GM13977 (cell line): ENCODE data around the gene ZNF112.

Experiments
- DNase-seq: peaks from one replicate; pipeline ENCODE4 v3.0.0; 2012; ENCODE audit warnings: low spot score
- CTCF ChIP-seq: IDR thresholded peaks from 2 replicates; pipeline ENCODE4 v1.5.1; 2012; ENCODE audit warnings: mild to moderate bottlenecking, control low read depth; ENCODE audit not compliant: insufficient read depth; ENCODE audit errors: extremely low read depth, missing control alignments
- in situ Hi-C: fragments of 300-500 bp; cut with MboI; formaldehyde crosslinking; loops from one replicate; pipeline ENCODE4 v1.12.0; 2022; ENCODE audit warnings: low sequenced_read_pairs, low pct_unique_long_range_greater_than_20kb, mixed read lengths, inconsistent platforms; ENCODE audit not compliant: unreplicated experiment

ZNF112 gene

GRCh38 chr19:44303320-44303719 lies 53.2 kb downstream of the ZNF112 start:
- in situ Hi-C loops = no loop called here
- no peak for DNase-seq
- TF ChIP-seq CTCF = no peak

GRCh38 chr19:44284968-44285367 lies 71.5 kb downstream of the ZNF112 start:
- in situ Hi-C loops = no loop called here
- no peak for DNase-seq
- no peak for TF ChIP-seq CTCF

GRCh38 chr19:44282846-44283245 lies 73.6 kb downstream of the ZNF112 start:
- in situ Hi-C loops = no loop called here
- DNase-seq = no peak
- no peak for TF ChIP-seq CTCF

GRCh38 chr19:44280916-44281315 lies 75.6 kb downstream of the ZNF112 start:
- DNase-seq = no peak
- TF ChIP-seq CTCF = no peak
- in situ Hi-C loops = no loop called here

- no peak for DNase-seq
- TF ChIP-seq CTCF = no peak
- in situ Hi-C loops = no loop called here
Observed at GRCh38 chr19:44278181-44278690, 78.2 kb downstream of the ZNF112 start.

GRCh38 chr19:44277331-44277730 lies 79.1 kb downstream of the ZNF112 start:
- in situ Hi-C loops = no loop called here
- TF ChIP-seq CTCF = no peak
- DNase-seq = no peak
